ENCODE results near the gene MARK2.

MARK2 gene

GRCh38 chr11:63920939-63921417, 82.1 kb downstream of the MARK2 start:
- TF ChIP-seq, protein P1, sequence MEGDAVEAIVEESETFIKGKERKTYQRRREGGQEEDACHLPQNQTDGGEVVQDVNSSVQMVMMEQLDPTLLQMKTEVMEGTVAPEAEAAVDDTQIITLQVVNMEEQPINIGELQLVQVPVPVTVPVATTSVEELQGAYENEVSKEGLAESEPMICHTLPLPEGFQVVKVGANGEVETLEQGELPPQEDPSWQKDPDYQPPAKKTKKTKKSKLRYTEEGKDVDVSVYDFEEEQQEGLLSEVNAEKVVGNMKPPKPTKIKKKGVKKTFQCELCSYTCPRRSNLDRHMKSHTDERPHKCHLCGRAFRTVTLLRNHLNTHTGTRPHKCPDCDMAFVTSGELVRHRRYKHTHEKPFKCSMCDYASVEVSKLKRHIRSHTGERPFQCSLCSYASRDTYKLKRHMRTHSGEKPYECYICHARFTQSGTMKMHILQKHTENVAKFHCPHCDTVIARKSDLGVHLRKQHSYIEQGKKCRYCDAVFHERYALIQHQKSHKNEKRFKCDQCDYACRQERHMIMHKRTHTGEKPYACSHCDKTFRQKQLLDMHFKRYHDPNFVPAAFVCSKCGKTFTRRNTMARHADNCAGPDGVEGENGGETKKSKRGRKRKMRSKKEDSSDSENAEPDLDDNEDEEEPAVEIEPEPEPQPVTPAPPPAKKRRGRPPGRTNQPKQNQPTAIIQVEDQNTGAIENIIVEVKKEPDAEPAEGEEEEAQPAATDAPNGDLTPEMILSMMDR (IDR thresholded peaks at IDR 0.05), result no peak
- no peak overlapping the region for H3K9ac ChIP-seq
- no peaks in the 10 kb centered on the region for H3K79me2 ChIP-seq
- H2AFZ ChIP-seq, result peak overlapping the region; percentile 34
- peak overlapping the region; percentile 43 for H3K4me2 ChIP-seq (ENCODE audit: low read length)
- no peaks in the 10 kb centered on the region for H3K27me3 ChIP-seq (ENCODE audit: control insufficient read depth, insufficient read depth, low read length)
- H3K36me3 ChIP-seq (ENCODE audit: control insufficient read depth, insufficient read depth, low read length), result no peaks in the 10 kb centered on the region
- H3K27ac ChIP-seq, result peak overlapping the region; percentile 99
- H3K4me3 ChIP-seq (ENCODE audit: low read depth, low read length), result no peak overlapping the region
- H3K4me1 ChIP-seq, result peaks cover 9% of the 10 kb centered on the region
- H3K9me3 ChIP-seq (ENCODE audit: control insufficient read depth, low read length), result no peaks in the 10 kb centered on the region

DNA sequence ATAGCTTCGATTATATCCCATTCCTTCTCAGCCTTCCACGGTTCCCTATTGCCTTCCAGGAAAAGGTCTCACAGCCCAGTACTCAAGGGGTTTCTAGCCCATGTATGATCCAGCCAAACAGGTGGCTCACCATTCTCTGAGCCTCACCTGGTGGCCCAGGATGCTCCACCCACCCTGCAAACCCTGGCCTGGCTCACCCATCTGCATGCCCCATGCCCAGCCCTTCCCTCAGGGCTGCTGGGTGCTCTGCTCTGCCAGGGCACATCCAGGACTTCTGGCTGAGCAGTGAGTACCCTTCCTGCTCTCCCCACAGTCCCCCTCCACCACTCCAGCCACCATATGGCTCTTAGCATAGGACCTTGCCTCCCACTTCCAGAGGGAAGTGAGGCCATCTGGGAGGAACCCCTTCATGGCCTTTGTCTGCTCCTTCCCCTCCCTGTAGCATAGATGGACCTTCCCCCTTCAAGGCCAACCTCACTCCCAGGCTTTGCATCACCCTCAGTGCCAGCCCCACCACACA, 83.8 kb downstream of the MARK2 start:
- H3K4me3 ChIP-seq (ENCODE audit: low read depth, low read length), result no peak overlapping the region
- peaks cover 6% of the 10 kb centered on the region for H3K4me1 ChIP-seq
- TF ChIP-seq, protein P1 (IDR thresholded peaks at IDR 0.05), result no peak
- H2AFZ ChIP-seq, result no peak overlapping the region
- no peaks in the 10 kb centered on the region for H3K9me3 ChIP-seq (ENCODE audit: control insufficient read depth, low read length)
- no peaks in the 10 kb centered on the region for H3K27me3 ChIP-seq (ENCODE audit: control insufficient read depth, insufficient read depth, low read length)
- H3K9ac ChIP-seq, result no peak overlapping the region
- H3K27ac ChIP-seq, result no peak overlapping the region
- no peaks in the 10 kb centered on the region for H3K79me2 ChIP-seq
- H3K4me2 ChIP-seq (ENCODE audit: low read length), result no peak overlapping the region
- H3K36me3 ChIP-seq (ENCODE audit: control insufficient read depth, insufficient read depth, low read length), result no peaks in the 10 kb centered on the region

- no peak overlapping the region for H3K4me3 ChIP-seq (ENCODE audit: low read depth, low read length)
- H3K27me3 ChIP-seq (ENCODE audit: control insufficient read depth, insufficient read depth, low read length), result no peaks in the 10 kb centered on the region
- H3K9me3 ChIP-seq (ENCODE audit: control insufficient read depth, low read length), result no peaks in the 10 kb centered on the region
- no peak overlapping the region for H3K27ac ChIP-seq
- peaks cover 6% of the 10 kb centered on the region for H3K4me1 ChIP-seq
- H3K4me2 ChIP-seq (ENCODE audit: low read length), result no peak overlapping the region
- no peaks in the 10 kb centered on the region for H3K79me2 ChIP-seq
- H2AFZ ChIP-seq, result no peak overlapping the region
- H3K9ac ChIP-seq, result no peak overlapping the region
- H3K36me3 ChIP-seq (ENCODE audit: control insufficient read depth, insufficient read depth, low read length), result no peaks in the 10 kb centered on the region
- TF ChIP-seq, protein P1 (IDR thresholded peaks at IDR 0.05), result no peak
Observed at GRCh38 chr11:63923319-63923718, 84.4 kb downstream of the MARK2 start.

GRCh38 chr11:63929616-63930015, 90.7 kb downstream of the MARK2 start:
- Histone ChIP-seq H3K9ac (no peak overlapping the region), H3K27ac (no peak overlapping the region), H3K4me2 (ENCODE audit: low read length) (no peak overlapping the region), H2AFZ (no peak overlapping the region), H3K4me3 (ENCODE audit: low read depth, low read length) (no peak overlapping the region), H3K79me2 (no peaks in the 10 kb centered on the region), H3K9me3 (ENCODE audit: control insufficient read depth, low read length) (no peaks in the 10 kb centered on the region), H3K4me1 (no peaks in the 10 kb centered on the region), H3K36me3 (ENCODE audit: control insufficient read depth, insufficient read depth, low read length) (no peaks in the 10 kb centered on the region), H3K27me3 (ENCODE audit: control insufficient read depth, insufficient read depth, low read length) (no peaks in the 10 kb centered on the region)
- TF ChIP-seq, protein P1 (IDR thresholded peaks at IDR 0.05), result no peak

- Histone ChIP-seq H3K9ac (no peak overlapping the region), H3K9me3 (ENCODE audit: control insufficient read depth, low read length) (no peaks in the 10 kb centered on the region), H3K4me2 (ENCODE audit: low read length) (no peak overlapping the region), H3K4me3 (ENCODE audit: low read depth, low read length) (no peak overlapping the region), H3K4me1 (no peaks in the 10 kb centered on the region), H3K27me3 (ENCODE audit: control insufficient read depth, insufficient read depth, low read length) (no peaks in the 10 kb centered on the region), H3K27ac (no peak overlapping the region), H3K36me3 (ENCODE audit: control insufficient read depth, insufficient read depth, low read length) (no peaks in the 10 kb centered on the region), H3K79me2 (no peaks in the 10 kb centered on the region), H2AFZ (no peak overlapping the region)
- TF ChIP-seq, protein P1 (IDR thresholded peaks at IDR 0.05), result no peak
Observed at GRCh38 chr11:63931045-63931444, 92.1 kb downstream of the MARK2 start.

Data from parathyroid adenoma (tissue), 2 donors.